HCT116 (cell line): ENCODE data around the gene LYSMD4.

Source experiments
- TF ChIP-seq, protein P1 (sequence below), 3 experiments: fragments of 200-600 bp in 1 of 3; sonication (generic) in 1 of 3; IDR thresholded peaks in 2 of 3; conservative IDR thresholded peaks in 1 of 3; 2 replicates each; pipeline ENCODE4 v1.5.1; 2012 to 2017; ENCODE audit warnings: low read depth in 2 of 3, low read length in 2 of 3, antibody characterized with exemption in 1 of 3, borderline replicate concordance in 1 of 3, control low read depth in 1 of 3, mild to moderate bottlenecking in 1 of 3, mixed read lengths in 1 of 3, mixed run types in 1 of 3, moderate library complexity in 1 of 3; ENCODE audit not compliant: insufficient read depth in 1 of 3
- TF ChIP-seq, protein P2 (sequence below): IDR thresholded peaks from 2 replicates; pipeline ENCODE4 v1.6.1; 2011; ENCODE audit warnings: mild to moderate bottlenecking, low read length, moderate library complexity; ENCODE audit not compliant: insufficient replicate concordance; ENCODE audit errors: extremely low read depth

DNA sequence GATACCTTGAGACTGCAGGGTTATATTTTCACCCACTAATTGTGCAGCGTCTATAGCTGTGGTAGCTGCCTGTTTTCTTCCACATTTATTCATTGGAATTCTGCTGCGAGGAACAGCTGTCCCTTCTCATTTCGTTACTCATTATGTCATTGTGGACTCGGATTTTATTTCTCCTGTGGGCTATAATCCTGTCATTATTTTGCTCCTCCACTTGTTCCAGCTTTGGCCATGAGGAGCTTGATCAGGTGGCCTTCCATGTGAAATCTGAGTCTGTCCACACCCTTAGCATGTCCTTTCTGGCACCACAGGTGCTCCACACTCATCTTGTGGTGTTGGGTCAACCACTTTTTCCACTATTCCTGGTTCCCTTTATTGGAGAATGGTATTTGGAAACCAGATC is 14.8 kb downstream of the LYSMD4 start:
- TF ChIP-seq, protein P1, sequence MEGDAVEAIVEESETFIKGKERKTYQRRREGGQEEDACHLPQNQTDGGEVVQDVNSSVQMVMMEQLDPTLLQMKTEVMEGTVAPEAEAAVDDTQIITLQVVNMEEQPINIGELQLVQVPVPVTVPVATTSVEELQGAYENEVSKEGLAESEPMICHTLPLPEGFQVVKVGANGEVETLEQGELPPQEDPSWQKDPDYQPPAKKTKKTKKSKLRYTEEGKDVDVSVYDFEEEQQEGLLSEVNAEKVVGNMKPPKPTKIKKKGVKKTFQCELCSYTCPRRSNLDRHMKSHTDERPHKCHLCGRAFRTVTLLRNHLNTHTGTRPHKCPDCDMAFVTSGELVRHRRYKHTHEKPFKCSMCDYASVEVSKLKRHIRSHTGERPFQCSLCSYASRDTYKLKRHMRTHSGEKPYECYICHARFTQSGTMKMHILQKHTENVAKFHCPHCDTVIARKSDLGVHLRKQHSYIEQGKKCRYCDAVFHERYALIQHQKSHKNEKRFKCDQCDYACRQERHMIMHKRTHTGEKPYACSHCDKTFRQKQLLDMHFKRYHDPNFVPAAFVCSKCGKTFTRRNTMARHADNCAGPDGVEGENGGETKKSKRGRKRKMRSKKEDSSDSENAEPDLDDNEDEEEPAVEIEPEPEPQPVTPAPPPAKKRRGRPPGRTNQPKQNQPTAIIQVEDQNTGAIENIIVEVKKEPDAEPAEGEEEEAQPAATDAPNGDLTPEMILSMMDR (IDR thresholded peaks at IDR 0.05 in 2 of 3, conservative IDR thresholded peaks at IDR 0.05 in 1 of 3; ENCODE audit: borderline replicate concordance in 1 of 3, insufficient read depth in 1 of 3, low read depth in 2 of 3, low read length in 2 of 3): no peak
- TF ChIP-seq, protein P2, sequence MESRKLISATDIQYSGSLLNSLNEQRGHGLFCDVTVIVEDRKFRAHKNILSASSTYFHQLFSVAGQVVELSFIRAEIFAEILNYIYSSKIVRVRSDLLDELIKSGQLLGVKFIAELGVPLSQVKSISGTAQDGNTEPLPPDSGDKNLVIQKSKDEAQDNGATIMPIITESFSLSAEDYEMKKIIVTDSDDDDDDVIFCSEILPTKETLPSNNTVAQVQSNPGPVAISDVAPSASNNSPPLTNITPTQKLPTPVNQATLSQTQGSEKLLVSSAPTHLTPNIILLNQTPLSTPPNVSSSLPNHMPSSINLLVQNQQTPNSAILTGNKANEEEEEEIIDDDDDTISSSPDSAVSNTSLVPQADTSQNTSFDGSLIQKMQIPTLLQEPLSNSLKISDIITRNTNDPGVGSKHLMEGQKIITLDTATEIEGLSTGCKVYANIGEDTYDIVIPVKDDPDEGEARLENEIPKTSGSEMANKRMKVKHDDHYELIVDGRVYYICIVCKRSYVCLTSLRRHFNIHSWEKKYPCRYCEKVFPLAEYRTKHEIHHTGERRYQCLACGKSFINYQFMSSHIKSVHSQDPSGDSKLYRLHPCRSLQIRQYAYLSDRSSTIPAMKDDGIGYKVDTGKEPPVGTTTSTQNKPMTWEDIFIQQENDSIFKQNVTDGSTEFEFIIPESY: no peak
